ENCODE measurements around the gene PLEKHM3. TPM values are rescaled to one million over a fixed set of nuclear protein-coding genes. Genes with fewer than 3 reads are reported as not detected.

The PLEKHM3 gene
- total RNA-seq, 4 donors from 2014 or later = 22.0 to 29.1 (median 25.0) TPM

DNA sequence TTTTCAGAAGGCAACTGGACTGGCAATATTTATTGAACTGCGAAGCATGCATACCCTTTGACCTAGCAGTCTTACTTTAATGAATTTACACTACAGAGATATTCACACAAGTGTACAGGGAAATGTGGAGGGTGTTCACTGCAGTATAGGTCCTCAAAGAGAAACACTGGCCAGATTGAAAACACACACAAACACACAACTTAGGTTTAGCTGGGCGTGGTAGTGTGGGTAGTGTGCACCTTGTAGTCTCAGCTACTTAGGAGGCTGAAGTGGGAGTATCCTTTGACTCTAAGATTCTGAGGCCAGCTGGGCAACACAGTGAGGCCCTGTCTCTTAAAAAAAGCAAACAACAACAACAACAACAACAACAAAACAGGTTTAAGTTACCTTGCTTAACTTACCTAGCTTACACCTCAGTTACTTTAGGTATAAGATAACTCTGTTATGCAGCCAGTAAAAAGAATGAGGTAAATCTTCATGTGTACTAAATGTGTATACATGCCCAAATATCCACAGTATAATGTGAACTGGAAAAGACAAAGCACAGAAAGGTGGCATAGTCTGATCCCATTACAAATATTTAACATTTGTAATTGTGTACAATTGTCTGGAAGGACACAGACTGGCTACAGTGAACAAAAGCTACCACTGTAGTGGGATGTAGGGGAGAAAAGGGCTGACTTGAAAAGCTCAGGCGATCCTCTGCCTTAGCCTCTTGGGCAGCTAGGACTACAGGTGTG is 149.7 kb downstream of the PLEKHM3 start:
- H3K4me3 ChIP-seq = no peak overlapping the region
- H3K4me1 ChIP-seq = peaks cover 0 to 6% (median 0%) of the 10 kb centered on the region in 4 donors
- no peak overlapping the region for H3K27ac ChIP-seq
- WGBS, 2 donors = 95% methylated on average over 3 of the region's 3 CpGs
- H3K27me3 ChIP-seq = no peaks in the 10 kb centered on the region
- H3K9me3 ChIP-seq = no peaks in the 10 kb centered on the region
- H3K36me3 ChIP-seq = no peaks in the 10 kb centered on the region
- DNase-seq (ENCODE audit: low spot score in 2 of 2) = no peak
- no peak for TF ChIP-seq EP300 (IDR thresholded peaks at IDR 0.05)
- TF ChIP-seq POLR2A (IDR thresholded peaks at IDR 0.05) = no peak
- TF ChIP-seq, protein P1, sequence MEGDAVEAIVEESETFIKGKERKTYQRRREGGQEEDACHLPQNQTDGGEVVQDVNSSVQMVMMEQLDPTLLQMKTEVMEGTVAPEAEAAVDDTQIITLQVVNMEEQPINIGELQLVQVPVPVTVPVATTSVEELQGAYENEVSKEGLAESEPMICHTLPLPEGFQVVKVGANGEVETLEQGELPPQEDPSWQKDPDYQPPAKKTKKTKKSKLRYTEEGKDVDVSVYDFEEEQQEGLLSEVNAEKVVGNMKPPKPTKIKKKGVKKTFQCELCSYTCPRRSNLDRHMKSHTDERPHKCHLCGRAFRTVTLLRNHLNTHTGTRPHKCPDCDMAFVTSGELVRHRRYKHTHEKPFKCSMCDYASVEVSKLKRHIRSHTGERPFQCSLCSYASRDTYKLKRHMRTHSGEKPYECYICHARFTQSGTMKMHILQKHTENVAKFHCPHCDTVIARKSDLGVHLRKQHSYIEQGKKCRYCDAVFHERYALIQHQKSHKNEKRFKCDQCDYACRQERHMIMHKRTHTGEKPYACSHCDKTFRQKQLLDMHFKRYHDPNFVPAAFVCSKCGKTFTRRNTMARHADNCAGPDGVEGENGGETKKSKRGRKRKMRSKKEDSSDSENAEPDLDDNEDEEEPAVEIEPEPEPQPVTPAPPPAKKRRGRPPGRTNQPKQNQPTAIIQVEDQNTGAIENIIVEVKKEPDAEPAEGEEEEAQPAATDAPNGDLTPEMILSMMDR (IDR thresholded peaks at IDR 0.05) = no peak

- no peak overlapping the region for H3K4me3 ChIP-seq
- H3K4me1 ChIP-seq = no peaks in the 10 kb centered on the region
- TF ChIP-seq POLR2A (IDR thresholded peaks at IDR 0.05) (no peak), EP300 (IDR thresholded peaks at IDR 0.05) (no peak)
- TF ChIP-seq, protein P1 (IDR thresholded peaks at IDR 0.05) = no peak
- no peaks in the 10 kb centered on the region for H3K36me3 ChIP-seq
- no peaks in the 10 kb centered on the region for H3K9me3 ChIP-seq
- H3K27me3 ChIP-seq = no peaks in the 10 kb centered on the region
- DNase-seq (ENCODE audit: low spot score in 2 of 2) = no peak
- H3K27ac ChIP-seq = no peak overlapping the region
- 92 to 100% methylated on average over 1 of the region's 1 CpG for WGBS, 2 donors
These were observed 151.5 kb downstream of the PLEKHM3 start for GRCh38 chr2:207873794-207874193.

DNA sequence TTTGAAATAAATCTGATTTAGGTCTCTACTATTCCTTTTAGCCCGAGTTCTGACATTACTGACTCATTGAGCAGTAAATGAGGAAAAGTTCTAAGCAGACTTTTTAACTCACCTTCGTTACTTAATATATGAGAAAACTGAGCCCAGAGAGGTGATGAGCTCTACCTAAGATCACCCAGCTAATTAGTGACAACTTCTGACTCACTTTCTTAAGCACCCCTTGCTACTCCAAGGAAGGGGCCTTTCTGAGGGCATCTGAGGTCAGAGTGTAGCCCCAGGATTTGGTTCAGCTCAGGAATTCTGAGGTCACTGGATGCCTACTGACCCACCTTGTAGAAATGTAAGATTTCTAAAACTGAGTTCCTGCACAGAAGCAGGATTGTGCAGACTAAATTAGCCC is 153.4 kb downstream of the PLEKHM3 start:
- 96 to 97% methylated on average over 2 of the region's 2 CpGs for WGBS, 2 donors
- H3K9me3 ChIP-seq = no peaks in the 10 kb centered on the region
- DNase-seq (ENCODE audit: low spot score in 2 of 2) = no peak
- H3K4me3 ChIP-seq = no peak overlapping the region
- no peaks in the 10 kb centered on the region for H3K36me3 ChIP-seq
- no peaks in the 10 kb centered on the region for H3K4me1 ChIP-seq
- TF ChIP-seq, protein P1 (IDR thresholded peaks at IDR 0.05) = no peak
- TF ChIP-seq POLR2A (IDR thresholded peaks at IDR 0.05) (no peak), EP300 (IDR thresholded peaks at IDR 0.05) (no peak)
- no peak overlapping the region for H3K27ac ChIP-seq
- H3K27me3 ChIP-seq = no peaks in the 10 kb centered on the region

GRCh38 chr2:207871506-207871905 is 153.8 kb downstream of the PLEKHM3 start:
- Histone ChIP-seq H3K36me3 (no peaks in the 10 kb centered on the region), H3K4me1 (no peaks in the 10 kb centered on the region), H3K27me3 (no peaks in the 10 kb centered on the region), H3K4me3 (no peak overlapping the region), H3K9me3 (no peaks in the 10 kb centered on the region), H3K27ac (no peak overlapping the region)
- 95 to 97% methylated on average over 1 of the region's 1 CpG for WGBS, 2 donors
- TF ChIP-seq, protein P1 (IDR thresholded peaks at IDR 0.05) = no peak
- TF ChIP-seq POLR2A (IDR thresholded peaks at IDR 0.05) (no peak), EP300 (IDR thresholded peaks at IDR 0.05) (no peak)
- DNase-seq (ENCODE audit: low spot score in 2 of 2) = no peak

GRCh38 chr2:207870814-207871213 is 154.5 kb downstream of the PLEKHM3 start:
- 93 to 97% methylated on average over 4 of the region's 4 CpGs for WGBS, 2 donors
- H3K4me1 ChIP-seq = no peaks in the 10 kb centered on the region
- no peaks in the 10 kb centered on the region for H3K27me3 ChIP-seq
- no peak for DNase-seq (ENCODE audit: low spot score in 2 of 2)
- H3K36me3 ChIP-seq = no peaks in the 10 kb centered on the region
- H3K4me3 ChIP-seq = no peak overlapping the region
- TF ChIP-seq, protein P1 (IDR thresholded peaks at IDR 0.05) = no peak
- TF ChIP-seq POLR2A (IDR thresholded peaks at IDR 0.05) = no peak
- no peak for TF ChIP-seq EP300 (IDR thresholded peaks at IDR 0.05)
- no peak overlapping the region for H3K27ac ChIP-seq
- H3K9me3 ChIP-seq = no peaks in the 10 kb centered on the region
